NCI-H1930 (cell line): ENCODE measurements around the gene TAF9.
"Not testable (repeated sequence)": the region's sequence is repeated elsewhere in the genome, so short reads cannot be mapped to it uniquely, and the experiment has no call there.

Experiments used
- DNase-seq, 2 experiments: peaks; one replicate each; lab custom pipeline; 2025; lab: John Stamatoyannopoulos, UW

The TAF9 gene, protein sequence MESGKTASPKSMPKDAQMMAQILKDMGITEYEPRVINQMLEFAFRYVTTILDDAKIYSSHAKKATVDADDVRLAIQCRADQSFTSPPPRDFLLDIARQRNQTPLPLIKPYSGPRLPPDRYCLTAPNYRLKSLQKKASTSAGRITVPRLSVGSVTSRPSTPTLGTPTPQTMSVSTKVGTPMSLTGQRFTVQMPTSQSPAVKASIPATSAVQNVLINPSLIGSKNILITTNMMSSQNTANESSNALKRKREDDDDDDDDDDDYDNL

DNA sequence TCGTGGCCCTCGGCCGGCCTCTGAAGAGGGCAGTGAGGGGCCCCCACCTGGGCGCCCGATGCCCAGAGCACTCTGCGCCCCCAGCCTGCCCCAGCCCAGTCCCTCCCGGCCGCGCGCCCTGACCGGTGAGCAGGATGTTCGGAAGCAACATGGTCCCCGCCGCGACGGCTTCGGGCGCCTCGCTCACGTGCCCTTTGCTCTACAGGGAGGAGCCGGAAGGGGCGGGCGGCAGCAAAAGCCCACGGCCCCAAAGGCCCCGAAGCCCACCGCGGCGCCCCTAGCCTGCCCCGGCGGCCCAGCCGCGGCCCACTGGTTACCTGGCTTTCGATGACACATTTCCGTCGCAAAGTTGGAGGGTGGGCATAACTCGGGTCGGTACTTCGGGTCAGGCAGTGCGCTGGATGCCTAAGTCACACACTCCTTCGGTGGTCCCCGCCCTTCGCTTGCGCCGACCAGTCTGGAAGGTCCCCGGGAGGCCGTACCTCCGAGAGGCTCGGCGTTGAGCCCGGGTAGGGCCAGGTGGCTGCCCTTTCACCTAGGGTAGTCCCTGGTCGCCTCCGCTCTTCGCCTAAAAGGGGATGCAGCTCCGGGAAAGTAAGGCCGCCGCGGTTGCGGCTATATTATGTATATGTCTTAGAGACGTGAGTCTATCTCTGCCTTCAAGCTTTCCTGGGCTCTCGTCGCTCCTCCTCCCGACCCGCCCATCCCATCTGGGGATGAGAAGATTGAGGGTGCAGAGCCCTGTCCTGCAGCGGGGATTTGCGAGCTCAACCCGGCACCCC is at the start of gene TAF9, which contains the start of the genes AK6 and RAD17:
TAF9 (minus strand) TSS at position 181 of the 782 bp plus-strand sequence. CDS start 3,783 bp downstream, outside the sequence.
AK6 (minus strand) TSS at position 181 of the 782 bp plus-strand sequence; CDS start at position 151, 30 bp downstream.
RAD17 (plus strand) TSS at position 479 of the 782 bp plus-strand sequence. CDS start 2,391 bp downstream, outside the sequence.
- peak; percentile 70 to 85 for DNase-seq

DNA sequence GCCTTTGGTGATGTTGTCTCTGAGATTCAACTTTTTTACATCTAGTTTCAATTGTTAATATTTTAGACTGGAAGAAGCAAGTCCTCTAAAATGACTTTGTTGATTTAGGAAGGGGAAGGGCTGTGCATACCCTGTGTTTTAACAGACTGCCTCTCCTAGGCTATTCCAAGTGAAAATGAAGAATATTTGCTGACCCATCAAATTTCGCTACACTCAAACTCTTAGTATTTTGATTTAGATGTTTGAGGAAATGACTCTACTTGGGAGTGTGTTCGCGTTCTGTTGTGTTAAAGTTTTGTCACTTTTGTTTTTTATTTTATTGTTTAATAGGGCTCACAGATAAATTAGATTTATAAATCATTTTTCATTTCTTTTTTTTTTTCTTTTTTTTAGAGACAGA is 49.2 kb upstream of the TAF9 start:
- no peak for DNase-seq

DNA sequence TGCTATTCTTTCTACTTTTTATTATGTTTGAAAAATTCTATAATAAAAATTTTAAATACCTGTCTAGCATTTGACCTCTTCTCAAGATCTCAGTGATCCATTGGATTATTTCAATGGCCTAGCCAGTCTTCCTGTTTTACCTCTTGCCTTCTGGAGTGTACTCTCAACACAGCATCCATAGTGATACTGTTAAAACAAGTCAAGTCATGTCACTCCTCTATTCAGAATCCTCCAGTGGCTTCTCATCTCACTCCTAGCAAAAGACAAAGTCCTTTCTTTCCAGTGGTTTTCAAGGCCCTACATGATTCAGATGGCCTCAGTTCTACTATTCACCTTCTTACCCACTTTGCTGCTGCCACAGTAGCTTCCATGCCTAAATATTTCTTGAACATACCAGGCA is 47.4 kb upstream of the TAF9 start:
- no peak for DNase-seq

DNA sequence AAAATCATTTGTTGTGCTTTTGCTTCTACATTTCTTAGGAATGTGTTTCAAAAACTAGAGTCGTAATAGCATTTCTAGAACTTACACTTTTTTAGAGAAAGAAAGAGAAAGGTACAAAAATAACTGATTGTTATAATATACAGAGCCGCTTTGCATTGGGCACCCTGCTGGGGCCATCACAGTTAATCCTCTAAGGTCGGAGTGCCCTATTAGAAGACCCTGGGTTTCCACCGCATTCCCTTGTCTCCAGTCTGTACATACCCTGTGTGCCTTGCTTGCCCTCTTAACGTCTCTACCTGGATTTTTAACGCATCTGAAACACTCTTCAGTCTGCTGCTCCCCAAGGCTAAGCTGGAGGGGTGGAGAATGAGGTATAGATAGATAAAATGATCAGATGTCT is 46.9 kb upstream of the TAF9 start:
- no peak for DNase-seq

DNA sequence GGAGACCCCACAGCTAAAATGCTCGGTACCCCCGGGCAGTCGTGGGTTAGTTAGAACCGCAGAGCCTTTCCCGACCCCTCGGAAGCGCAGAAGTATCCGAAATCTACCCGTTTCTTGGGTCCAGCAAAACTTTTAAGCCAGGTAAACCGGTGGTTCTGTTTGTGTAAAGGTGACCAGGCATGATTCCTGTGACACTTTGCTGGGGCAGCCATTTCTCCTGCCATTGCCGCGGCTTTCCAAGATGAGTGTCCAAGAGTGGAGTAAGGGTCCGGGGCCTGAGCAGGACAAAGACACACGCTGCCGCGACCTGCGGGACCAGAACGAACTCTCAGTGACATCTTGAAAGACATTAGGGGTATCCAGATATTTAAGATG is 46.3 kb upstream of the TAF9 start:
- DNase-seq, result no peak

DNA sequence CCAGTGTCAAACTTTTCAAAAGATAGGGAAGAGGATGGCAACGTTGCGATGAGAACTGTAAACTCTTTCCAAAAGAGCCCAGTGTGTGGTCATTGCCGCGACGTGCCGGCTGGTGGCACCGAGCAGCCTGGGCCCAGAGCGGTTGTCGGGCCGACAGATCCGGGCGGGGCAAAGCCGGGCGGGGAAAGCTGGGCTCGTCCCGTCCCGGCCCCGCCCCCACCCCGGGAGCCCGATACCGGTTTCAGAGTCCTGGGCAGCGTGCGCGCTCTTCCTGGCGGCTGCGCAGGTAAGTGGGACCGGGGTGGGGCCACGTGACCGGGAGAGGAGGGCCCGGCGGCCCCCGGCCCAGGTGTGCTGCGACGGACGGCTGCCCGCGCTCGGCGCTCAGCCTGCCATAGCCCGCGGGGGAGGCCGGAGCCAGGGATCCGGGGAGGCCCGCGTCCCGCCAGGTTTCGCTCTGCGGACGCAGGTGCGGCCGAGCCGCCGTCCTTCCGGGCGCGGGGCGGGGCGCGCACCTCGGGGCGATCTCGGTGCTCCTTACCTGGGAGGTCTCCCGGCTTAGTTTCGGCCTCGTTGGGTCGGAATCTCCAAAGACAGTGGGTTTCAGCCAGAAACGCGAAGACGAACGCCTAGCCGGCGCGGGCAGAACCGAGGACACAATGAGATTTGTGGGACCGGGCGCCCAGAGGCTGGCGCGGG is 45.7 kb upstream of the TAF9 start, which contains the start of gene MARVELD2:
MARVELD2 (plus strand) TSS at position 232 of the 699 bp plus-strand sequence. CDS start 4,270 bp downstream, outside the sequence.
- peak; percentile 54 to 67 for DNase-seq

DNA sequence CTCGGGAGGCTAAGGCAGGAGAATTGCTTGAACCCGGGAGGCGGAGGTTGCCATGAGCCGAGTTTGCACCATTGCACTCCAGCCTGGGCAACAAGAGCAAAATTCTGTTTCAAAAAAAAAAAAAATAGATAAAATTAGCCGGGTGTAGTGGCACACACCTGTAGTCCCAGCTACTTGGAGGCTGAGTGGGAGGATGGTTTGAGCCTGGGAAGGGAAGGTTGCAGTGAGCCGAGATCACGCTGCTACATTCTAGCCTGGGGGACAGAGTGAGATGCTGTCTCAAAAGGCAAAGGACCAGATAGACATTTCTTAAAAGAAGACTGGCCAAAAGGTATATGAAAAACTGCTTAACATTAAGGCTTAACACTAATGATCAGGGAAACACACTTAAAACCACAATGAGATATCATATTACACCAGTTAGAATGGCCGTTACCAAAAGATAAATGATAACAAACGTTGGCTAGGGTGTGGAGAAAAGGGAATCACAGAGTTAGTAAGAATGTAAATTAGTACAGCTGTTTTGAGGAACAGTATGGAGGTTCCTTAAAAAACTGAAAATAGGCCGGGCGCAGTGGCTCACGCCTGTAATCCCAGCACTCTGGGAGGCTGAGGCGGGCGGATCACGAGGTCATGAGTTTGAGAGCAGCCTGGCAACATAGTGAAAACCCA is 35.5 kb upstream of the TAF9 start:
- DNase-seq, result no peak

DNA sequence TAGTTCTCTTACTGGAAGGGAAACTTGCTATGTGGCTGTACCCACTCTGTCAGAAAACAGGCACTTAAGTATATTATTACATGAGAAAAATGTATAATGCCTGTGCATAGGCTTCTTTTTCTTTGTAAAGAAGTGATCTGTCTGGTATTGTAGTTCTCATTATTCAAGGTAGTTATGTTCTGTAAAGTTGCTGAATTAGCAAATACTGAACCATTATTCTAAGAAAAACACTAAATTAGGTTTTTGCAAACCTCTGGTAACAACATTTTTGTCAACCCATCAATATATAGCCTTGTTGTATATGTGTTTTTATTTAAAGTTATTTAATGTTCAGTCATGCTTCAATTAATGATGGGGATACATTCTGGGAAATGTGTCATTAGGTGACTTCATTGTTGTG is 9.1 kb upstream of the TAF9 start:
- DNase-seq, result no peak

DNA sequence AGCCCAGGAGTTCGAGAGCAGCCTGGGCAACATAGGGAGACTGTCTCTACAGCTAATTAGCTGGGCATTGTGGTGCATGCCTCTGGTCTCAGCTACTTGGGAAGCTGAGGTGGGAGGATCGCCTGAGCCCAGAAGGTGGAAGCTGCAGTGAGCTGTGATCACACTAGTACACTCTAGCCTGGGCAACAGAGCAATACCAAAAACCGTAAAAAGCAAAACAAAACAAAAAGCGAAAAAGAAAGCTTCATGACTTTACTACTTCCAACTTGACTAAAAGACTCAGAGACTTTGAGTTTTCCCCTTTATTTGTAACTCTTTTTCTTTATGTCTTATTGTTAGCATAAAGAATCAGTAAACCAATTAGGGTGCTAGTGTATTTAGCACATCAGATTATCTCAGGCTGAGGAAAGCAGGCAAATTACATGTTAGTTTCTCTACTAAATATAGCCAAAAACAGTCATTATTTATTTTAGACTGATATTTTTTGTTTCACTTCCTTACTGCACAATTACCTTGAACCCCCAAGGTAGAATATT is 5.7 kb upstream of the TAF9 start:
- DNase-seq, result no peak

DNA sequence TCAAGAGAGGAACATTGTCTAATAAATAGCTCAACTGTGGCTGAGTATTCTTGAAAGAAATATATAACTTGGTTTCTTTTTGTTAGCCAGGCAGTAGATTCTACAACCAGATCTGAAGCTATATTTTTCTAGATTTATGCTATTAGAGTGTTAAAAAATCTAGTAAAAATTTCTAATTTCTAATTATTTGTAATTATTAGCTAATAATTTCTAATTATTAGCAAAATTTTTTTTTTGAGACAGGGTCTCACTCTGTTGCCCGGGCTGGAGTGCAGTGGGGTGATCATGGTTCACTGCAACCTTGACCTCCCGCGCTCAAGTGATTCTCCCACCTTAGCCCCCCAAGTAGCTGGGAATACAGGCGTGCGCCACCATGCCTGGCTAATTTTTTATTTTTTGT is 3.1 kb upstream of the TAF9 start:
- no peak for DNase-seq

DNA sequence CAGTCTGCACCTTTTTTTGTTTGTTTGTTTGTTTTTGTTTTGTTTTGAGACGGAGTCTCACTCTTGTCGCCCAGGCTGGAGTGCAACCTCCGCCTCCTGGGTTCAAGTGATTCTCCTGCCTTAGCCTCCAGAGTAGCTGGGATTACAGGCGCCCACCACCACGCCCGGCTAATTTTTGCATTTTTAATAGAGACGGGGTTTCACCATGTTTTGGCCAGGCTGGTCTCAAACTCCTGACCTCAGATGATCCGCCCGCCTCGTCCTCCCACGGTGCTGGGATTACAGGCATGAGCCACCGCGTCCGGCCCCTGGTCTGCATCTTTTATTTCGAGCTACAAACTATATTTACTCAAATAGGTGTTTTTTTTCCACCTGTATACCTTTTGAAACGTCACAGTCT is 1.0 kb upstream of the TAF9 start:
- DNase-seq, result not testable (repeated sequence)

DNA sequence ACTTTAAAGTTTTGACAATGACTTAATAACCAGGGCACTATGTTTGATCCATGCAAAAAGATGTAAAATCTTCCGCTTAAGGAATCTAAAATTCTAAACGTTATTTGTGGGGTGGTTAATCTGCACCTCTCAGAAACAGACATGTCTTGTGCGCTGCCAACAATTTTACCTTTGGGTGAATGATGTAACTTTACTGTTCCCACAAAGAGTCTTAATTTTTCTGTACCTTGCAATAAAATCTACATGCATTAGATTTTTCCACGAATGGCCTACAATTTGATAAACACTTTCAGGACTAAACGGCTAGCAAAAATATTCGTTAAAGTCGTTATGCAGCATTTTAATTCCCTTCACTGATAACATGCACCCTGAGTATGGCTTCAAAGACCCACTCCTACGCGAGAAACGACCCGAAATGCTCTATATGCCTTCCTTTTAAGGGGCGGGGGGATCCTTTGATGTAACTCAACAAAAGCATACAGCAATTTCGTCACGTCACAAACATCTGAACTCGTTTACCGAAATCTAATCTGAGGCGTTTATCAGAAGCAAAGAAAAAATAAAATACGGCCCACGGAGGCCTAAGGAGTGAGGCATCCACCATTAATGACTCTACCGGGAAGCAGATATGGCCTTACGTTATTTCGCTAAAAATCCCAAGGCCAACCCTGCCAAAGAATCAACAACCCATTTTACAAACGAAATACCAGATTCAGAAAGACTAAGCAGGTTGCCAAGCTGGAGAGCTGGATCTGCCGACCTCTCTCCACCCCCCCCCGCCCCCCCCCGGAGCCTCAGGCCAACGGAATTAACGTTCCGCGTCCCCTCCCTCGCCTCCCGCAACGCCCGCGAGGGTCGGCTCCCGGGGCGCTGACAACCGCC is 621 bp downstream of the TAF9 start:
- DNase-seq, result peak in 1 of 2 experiments; percentile 0

DNA sequence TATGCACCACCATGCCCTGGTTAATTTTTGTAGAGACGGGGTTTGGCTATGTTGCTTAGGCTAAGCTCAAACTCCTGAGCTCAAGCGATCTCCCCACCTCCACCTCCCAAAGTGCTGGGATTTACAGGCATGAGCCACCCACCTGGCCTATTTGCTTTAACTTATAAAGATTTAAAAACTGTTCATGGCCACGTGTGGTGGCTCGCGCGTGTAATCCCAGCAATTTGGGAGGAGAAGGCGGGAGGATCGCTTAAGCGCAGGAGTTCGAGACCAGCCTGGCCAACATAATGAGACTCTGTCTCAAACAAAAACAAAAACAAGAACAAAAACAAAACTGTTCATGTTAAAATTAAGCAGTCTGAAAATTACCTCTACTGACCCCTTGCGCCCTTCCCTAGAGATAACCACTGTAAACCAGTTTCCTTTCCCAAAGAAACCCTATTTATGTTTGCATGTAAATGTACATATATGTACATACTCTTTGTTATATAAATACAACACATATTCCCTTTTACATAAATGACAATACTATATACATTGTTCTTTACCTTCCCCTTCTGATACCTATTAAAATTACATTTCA is 1.5 kb downstream of the TAF9 start:
- DNase-seq, result no peak

DNA sequence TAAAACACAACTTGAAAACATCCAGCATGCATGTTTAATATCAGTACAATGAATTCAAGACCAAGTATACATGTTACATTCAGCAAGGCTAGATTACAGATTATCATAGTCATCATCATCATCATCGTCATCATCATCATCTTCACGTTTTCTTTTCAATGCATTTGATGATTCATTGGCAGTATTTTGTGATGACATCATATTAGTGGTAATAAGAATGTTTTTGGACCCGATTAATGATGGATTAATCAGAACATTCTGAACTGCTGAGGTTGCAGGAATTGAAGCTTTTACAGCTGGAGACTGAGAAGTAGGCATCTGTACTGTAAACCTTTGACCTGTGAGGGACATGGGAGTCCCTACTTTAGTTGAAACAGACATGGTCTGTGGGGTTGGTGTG is 4.5 kb downstream of the TAF9 start:
- no peak for DNase-seq

DNA sequence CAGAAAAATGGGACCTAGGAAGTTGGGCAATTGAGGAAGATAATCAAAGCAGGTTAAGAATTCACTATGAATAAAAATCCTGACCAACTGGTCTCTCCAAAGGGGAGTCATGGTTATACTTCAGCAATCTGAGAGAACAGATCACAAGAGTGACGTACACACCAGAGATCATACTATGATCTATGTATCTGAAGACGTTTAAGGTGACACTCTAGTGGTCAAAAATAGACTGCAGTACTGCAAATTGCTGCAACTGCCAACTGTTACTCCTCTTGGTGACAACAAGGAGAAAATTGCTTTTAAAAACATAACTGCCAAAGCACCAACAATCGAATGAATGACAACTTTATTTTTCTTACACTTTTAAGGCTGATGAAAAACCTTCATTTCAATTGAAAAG is 4.9 kb downstream of the TAF9 start:
- DNase-seq, result no peak

DNA sequence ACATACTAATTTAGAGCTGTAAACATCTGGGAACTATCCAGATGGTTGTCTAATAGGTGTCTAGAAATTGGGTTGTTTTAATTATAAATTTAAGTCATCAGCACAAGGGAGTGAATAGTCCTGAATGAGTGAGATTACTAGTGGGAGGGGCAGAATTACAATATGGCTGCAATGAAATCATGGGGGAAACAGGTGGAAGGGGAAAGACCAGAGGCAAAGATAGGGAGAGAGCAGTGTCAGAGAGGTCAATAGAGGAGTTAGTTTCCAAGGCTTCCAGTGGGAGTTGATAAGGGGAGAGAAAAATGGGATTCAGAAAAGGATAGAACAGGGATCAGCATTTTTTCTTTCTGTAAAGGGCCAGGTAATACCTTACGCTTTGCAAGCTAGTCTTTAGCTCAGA is 8.9 kb downstream of the TAF9 start:
- no peak for DNase-seq

DNA sequence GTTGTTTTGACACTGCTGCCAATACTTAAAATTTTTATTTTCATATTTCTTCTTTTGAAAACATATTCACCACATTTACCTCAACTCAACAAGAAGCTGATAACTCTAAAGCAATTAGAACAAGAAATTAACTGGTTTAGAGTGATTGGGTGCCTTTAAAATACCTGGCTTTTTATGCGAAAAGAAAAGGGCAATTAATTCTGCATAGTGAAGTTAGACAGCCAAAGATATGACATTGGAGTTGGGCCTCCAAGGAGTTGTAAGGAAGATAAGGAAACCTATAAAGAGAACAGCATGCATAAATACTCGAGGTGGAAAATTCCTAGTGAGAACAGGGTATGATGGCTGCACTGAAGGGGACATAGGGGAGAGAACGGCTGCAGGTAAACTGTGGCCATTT is 9.6 kb downstream of the TAF9 start:
- DNase-seq, result no peak

DNA sequence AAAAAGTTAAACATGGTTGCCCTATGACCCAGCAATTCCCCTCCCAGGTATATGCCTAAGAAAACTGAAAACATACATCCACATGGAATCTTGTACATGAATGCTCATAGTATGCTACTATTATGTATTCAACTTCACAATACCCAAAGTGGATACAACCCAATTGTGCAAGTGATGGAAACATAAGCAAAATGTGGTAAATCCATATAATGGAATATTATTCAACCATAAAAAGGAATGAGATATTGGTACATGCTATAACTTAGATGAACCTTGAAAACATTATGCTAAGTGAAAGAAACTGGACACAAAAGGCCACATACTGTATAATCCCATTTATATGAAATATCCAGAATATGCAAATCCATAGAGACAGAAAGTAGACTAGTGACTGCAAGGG is 18.7 kb downstream of the TAF9 start:
- DNase-seq, result no peak

DNA sequence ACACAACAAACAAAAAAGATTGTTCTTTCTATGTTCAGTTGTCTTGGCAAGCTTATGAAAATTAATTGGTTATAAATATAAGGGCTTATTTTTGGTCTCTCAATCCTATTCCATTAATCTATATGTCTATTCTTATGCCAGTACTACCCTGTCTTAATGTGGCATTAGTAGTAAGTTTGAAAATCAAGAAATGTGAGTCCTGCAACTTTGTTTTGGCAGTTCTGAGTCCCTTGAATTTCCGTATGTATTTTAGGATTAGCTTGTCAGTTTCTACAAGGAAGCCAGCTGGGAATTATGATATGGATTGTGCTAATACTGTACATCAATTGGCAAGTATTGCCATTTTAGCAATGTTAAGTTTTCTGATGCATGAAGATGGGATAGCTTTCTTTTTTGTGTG is 26.2 kb downstream of the TAF9 start:
- no peak for DNase-seq

DNA sequence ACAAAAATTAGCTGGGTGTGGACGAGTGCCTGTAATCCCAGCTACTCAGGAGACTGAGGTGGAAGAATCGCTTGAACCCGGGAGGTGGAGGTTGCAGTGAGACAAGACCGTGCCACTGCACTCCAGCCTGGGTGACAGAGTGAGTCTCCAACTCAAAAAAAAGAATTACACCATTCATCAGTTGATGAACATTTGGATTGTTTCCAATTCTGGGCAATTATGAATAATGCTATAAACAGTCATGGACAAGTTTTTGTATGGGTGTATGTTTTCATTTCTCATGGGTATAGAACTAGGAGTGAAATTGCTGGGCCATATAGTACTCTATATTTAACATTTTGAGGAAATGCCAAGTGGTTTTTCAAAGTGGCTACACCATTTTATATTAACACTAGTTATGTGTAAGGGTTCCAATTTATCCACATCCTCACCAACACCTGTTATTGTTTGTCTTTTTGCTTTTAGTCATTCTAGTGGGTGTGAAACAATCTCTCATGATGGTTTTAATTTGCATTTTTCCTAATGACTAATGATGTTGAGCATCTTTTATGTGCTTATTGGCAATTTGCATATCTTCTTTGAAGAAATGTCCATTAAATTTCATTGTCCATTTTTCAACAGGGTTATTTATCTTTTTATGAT is 27.7 kb downstream of the TAF9 start:
- DNase-seq, result no peak
